WI38 (cell line): ENCODE results near the gene ELMOD3.
"Not testable (repeated sequence)": the region's sequence is repeated elsewhere in the genome, so short reads cannot be mapped to it uniquely, and the experiment has no call there.

ENCODE experiments used
- H3K4me3 ChIP-seq: 2 replicates; pipeline ENCODE4 v1.5.1; 2011; ENCODE audit warnings: low read depth, mild to moderate bottlenecking, control low read depth, low read length
- CTCF ChIP-seq: IDR thresholded peaks from 2 replicates; pipeline ENCODE4 v1.5.1; 2012; ENCODE audit warnings: low read depth, mild to moderate bottlenecking, control low read depth, low read length

The ELMOD3 gene

GRCh38 chr2:85326406-85327159, 28.0 kb upstream of the ELMOD3 start:
- H3K4me3 ChIP-seq = peak overlapping the region; percentile 87
- no peak for TF ChIP-seq CTCF

- no peak for TF ChIP-seq CTCF
- peak overlapping the region; percentile 87 for H3K4me3 ChIP-seq
These were observed 27.3 kb upstream of the ELMOD3 start for GRCh38 chr2:85327160-85327821.

GRCh38 chr2:85327822-85328617, 26.5 kb upstream of the ELMOD3 start, which contains the start of gene TGOLN2:
TGOLN2 (minus strand) TSS chr2:85327989; CDS start chr2:85327962, 27 bp downstream.
- H3K4me3 ChIP-seq = peak within 1 kb of the TSS; percentile 87
- TF ChIP-seq CTCF = no peak

GRCh38 chr2:85329181-85329651, 25.4 kb upstream of the ELMOD3 start:
- H3K4me3 ChIP-seq = no peak overlapping the region
- TF ChIP-seq CTCF = no peak

- H3K4me3 ChIP-seq = not testable (repeated sequence)
These were observed 24.9 kb upstream of the ELMOD3 start for GRCh38 chr2:85329701-85330100.

DNA sequence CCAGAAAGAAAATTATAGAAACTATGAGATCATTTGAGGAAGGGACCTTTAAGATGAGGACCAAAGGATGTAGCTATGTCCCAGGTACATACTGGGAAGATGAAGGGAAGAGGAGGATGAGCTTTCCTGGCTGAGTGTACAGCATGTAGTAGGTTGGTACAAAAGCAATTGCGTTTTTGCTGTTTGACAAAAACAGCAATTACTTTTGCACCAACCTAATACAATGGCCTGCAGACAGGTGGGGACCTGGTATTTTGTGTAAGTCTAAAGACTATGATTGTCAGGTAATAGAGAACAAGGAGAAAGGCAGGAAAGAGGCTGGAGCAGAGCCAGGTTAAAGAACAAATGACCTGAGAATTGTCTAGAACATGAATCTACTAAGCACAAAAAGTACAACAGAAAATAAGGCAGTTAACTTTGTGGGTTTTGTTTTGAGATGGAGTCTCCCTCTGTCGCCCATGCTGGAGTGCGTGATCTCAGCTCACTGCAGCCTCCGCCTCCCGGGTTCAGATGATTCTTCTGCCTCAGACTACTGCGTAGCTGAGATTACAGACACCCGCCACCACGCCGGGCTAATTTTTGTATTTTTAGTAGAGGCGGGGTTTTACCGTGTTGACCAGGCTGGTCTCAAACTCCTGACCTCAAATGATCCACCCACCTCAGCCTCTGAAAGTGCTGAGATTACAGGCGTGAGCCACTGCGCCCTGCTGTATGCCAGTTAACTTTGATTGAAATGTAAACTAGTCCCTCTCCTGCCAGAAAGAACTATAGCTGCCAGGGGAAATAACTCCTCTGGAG, 23.5 kb upstream of the ELMOD3 start:
- no peak overlapping the region for H3K4me3 ChIP-seq
- no peak for TF ChIP-seq CTCF

GRCh38 chr2:85333877-85334276, 20.7 kb upstream of the ELMOD3 start:
- not testable (repeated sequence) for H3K4me3 ChIP-seq
